ENCODE data around the gene ZNF597.
"Not testable (repeated sequence)": the region's sequence is repeated elsewhere in the genome, so short reads cannot be mapped to it uniquely, and the experiment has no call there.

Gene ZNF597

GRCh38 chr16:3475604-3476375 lies 32.5 kb upstream of the ZNF597 start:
- DNase-seq = no peak

- DNase-seq = not testable (repeated sequence)
These were observed 31.6 kb upstream of the ZNF597 start for GRCh38 chr16:3474870-3475269.

- DNase-seq = no peak
These were observed 31.0 kb upstream of the ZNF597 start for GRCh38 chr16:3474136-3474779.

- not testable (repeated sequence) for DNase-seq
These were observed 30.3 kb upstream of the ZNF597 start for GRCh38 chr16:3473596-3473943.

- no peak for DNase-seq
These were observed 29.7 kb upstream of the ZNF597 start for GRCh38 chr16:3472878-3473595.

- no peak for DNase-seq
These were observed 28.3 kb upstream of the ZNF597 start for GRCh38 chr16:3471518-3472176.

- no peak for DNase-seq
These were observed 27.4 kb upstream of the ZNF597 start for GRCh38 chr16:3470723-3471122.

- DNase-seq = no peak
These were observed 26.4 kb upstream of the ZNF597 start for GRCh38 chr16:3469736-3470135.

GRCh38 chr16:3468501-3468900 lies 25.2 kb upstream of the ZNF597 start:
- no peak for DNase-seq

- DNase-seq = no peak
These were observed 24.6 kb upstream of the ZNF597 start for GRCh38 chr16:3467921-3468320.

- DNase-seq = no peak
These were observed 23.9 kb upstream of the ZNF597 start for GRCh38 chr16:3467182-3467581.

- DNase-seq = no peak
These were observed 22.7 kb upstream of the ZNF597 start for GRCh38 chr16:3465911-3466584.

GRCh38 chr16:3465301-3465700 lies 22.0 kb upstream of the ZNF597 start:
- no peak for DNase-seq

- DNase-seq = no peak
These were observed 17.8 kb upstream of the ZNF597 start for GRCh38 chr16:3461151-3461550.

- DNase-seq = no peak
These were observed 17.3 kb upstream of the ZNF597 start for GRCh38 chr16:3460585-3460984.

GRCh38 chr16:3460121-3460520 lies 16.8 kb upstream of the ZNF597 start:
- DNase-seq = no peak

GRCh38 chr16:3459401-3460090 lies 16.2 kb upstream of the ZNF597 start:
- DNase-seq = no peak

- peak; percentile 81 for DNase-seq
These were observed 15.6 kb upstream of the ZNF597 start for GRCh38 chr16:3458852-3459361.

GRCh38 chr16:3458278-3458851 lies 15.1 kb upstream of the ZNF597 start:
- DNase-seq = peak; percentile 45

GRCh38 chr16:3457434-3458252 lies 14.3 kb upstream of the ZNF597 start:
- DNase-seq = peak; percentile 94

All from DMS53 (cell line).